ENCODE results near the gene GNB4.

DNA sequence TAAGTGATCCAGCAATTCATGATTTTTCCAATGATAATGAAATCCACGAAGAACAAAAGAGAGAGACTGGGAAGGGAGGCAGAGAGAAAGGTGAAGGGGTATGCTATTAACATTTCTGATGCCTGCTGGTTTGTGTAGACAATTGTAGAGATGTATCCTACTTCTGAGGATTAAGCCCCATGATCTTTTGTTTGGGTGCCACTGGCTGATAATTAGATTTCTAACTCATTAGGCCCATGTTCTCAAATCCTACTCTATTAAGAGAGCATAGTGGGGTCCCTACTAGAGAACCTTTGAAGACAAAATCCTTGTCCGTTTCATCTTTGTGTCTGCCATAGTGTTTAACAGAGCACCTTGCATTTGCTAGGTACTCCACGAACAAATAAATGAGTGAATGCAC lies 2.7 kb upstream of the GNB4 start:
- TF ChIP-seq POLR2A (IDR thresholded peaks at IDR 0.05; ENCODE audit: low read depth, low read length) (no peak), POLR2AphosphoS5 (IDR thresholded peaks at IDR 0.05; ENCODE audit: low read depth, low read length) (no peak), SPI1 (IDR thresholded peaks at IDR 0.05; ENCODE audit: low read depth, low read length) (no peak)
